ENCODE data around the gene TRIM28.

GRCh38 chr19:58569191-58569942 lies 25.5 kb downstream of the TRIM28 start:
- TF ChIP-seq EP300 (IDR thresholded peaks at IDR 0.05) (no peak), POLR2AphosphoS5 (IDR thresholded peaks at IDR 0.05) (no peak)
